ENCODE results near the gene RTRAF. TPM values are rescaled to one million over a fixed set of nuclear protein-coding genes. Genes with fewer than 3 reads are reported as not detected.

RTRAF gene
- total RNA-seq, 1 donor from 2014 or later = 60.5 TPM

DNA sequence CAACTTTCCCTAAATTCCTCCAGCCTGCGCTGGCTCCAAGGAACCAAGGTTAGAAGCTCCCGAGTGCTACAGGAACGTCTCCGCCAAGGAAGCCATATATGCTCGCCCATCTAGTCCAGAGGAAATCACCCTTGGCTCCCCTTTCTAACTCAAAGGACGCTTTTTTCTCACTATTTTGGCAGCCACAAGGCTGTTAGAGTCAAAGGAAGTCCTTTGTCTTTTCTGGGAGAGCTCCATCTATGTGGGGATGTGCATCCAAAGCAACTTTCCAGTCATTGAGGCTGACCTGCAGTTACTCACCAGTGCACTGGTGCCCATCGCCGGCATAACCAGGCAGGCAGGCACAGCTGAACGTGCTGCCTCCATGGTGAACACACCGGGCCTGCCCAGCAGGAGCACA is 37.6 kb downstream of the RTRAF start:
- Histone ChIP-seq H3K9me3 (ENCODE audit: control insufficient read depth in 3 of 3, low read length in 3 of 3) (peaks cover 0 to 2% (median 0%) of the 10 kb centered on the region in 3 donors), H3K4me1 (ENCODE audit: control insufficient read depth in 3 of 3, insufficient read depth in 3 of 3, low read length in 3 of 3) (peaks cover 4 to 28% (median 9%) of the 10 kb centered on the region in 3 donors), H3K9ac (ENCODE audit: low read depth in 1 of 3, low read length in 3 of 3) (no peak overlapping the region), H3K27me3 (ENCODE audit: control insufficient read depth in 3 of 3, insufficient read depth in 3 of 3, low read length in 3 of 3) (no peaks in the 10 kb centered on the region), H3K27ac (ENCODE audit: low read depth, low read length) (no peak overlapping the region), H3K36me3 (ENCODE audit: control insufficient read depth in 3 of 3, insufficient read depth in 3 of 3, low read length in 3 of 3) (no peaks in the 10 kb centered on the region), H3K4me3 (ENCODE audit: low read length in 3 of 3) (no peak overlapping the region)

DNA sequence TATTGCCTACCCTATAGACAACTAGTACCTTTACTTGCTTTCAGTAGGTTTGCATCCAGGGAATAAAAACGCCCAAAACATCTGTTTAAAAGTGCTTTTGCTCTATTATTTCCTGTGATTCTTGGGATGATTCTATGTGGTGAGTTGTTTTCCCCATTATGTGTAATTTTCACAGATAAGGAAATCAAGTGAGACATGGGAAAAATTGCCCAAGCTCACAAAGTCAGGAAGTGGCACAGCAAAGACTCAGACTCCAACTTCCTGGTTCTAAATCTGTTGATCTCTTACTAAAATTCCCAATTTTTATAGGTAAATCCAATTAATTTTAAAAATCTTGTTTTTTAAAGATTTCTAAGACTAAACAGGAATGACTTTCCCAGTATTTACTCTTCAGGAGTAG is 40.5 kb downstream of the RTRAF start:
- no peaks in the 10 kb centered on the region for H3K9me3 ChIP-seq (ENCODE audit: control insufficient read depth in 3 of 3, low read length in 3 of 3)
- no peaks in the 10 kb centered on the region for H3K27me3 ChIP-seq (ENCODE audit: control insufficient read depth in 3 of 3, insufficient read depth in 3 of 3, low read length in 3 of 3)
- H3K27ac ChIP-seq (ENCODE audit: low read depth, low read length) = no peak overlapping the region
- H3K9ac ChIP-seq (ENCODE audit: low read depth in 1 of 3, low read length in 3 of 3) = no peak overlapping the region
- H3K4me1 ChIP-seq (ENCODE audit: control insufficient read depth in 3 of 3, insufficient read depth in 3 of 3, low read length in 3 of 3) = peaks cover 11 to 22% (median 15%) of the 10 kb centered on the region in 3 donors
- H3K36me3 ChIP-seq (ENCODE audit: control insufficient read depth in 3 of 3, insufficient read depth in 3 of 3, low read length in 3 of 3) = no peaks in the 10 kb centered on the region
- H3K4me3 ChIP-seq (ENCODE audit: low read length in 3 of 3) = no peak overlapping the region

- Histone ChIP-seq H3K4me3 (ENCODE audit: low read length in 3 of 3) (no peak overlapping the region), H3K36me3 (ENCODE audit: control insufficient read depth in 3 of 3, insufficient read depth in 3 of 3, low read length in 3 of 3) (no peaks in the 10 kb centered on the region), H3K9me3 (ENCODE audit: control insufficient read depth in 3 of 3, low read length in 3 of 3) (no peaks in the 10 kb centered on the region), H3K9ac (ENCODE audit: low read depth in 1 of 3, low read length in 3 of 3) (no peak overlapping the region), H3K27me3 (ENCODE audit: control insufficient read depth in 3 of 3, insufficient read depth in 3 of 3, low read length in 3 of 3) (no peaks in the 10 kb centered on the region), H3K4me1 (ENCODE audit: control insufficient read depth in 3 of 3, insufficient read depth in 3 of 3, low read length in 3 of 3) (peaks cover 11 to 15% (median 14%) of the 10 kb centered on the region in 3 donors), H3K27ac (ENCODE audit: low read depth, low read length) (peak overlapping the region; percentile 56)
Measured at GRCh38 chr14:52031781-52032180, 42.4 kb downstream of the RTRAF start.

GRCh38 chr14:52032204-52032801 is 43.0 kb downstream of the RTRAF start:
- Histone ChIP-seq H3K4me3 (ENCODE audit: low read length in 3 of 3) (peak overlapping the region in 1 of 3 donors; percentile 18), H3K9ac (ENCODE audit: low read depth in 1 of 3, low read length in 3 of 3) (no peak overlapping the region), H3K27ac (ENCODE audit: low read depth, low read length) (peak overlapping the region; percentile 56)

GRCh38 chr14:52033101-52033642 is 43.8 kb downstream of the RTRAF start:
- H3K36me3 ChIP-seq (ENCODE audit: control insufficient read depth in 3 of 3, insufficient read depth in 3 of 3, low read length in 3 of 3) = peaks cover 0 to 4% (median 0%) of the 10 kb centered on the region in 3 donors
- H3K4me3 ChIP-seq (ENCODE audit: low read length in 3 of 3) = no peak overlapping the region
- H3K4me1 ChIP-seq (ENCODE audit: control insufficient read depth in 3 of 3, insufficient read depth in 3 of 3, low read length in 3 of 3) = peaks cover 11 to 13% (median 11%) of the 10 kb centered on the region in 3 donors
- H3K27me3 ChIP-seq (ENCODE audit: control insufficient read depth in 3 of 3, insufficient read depth in 3 of 3, low read length in 3 of 3) = no peaks in the 10 kb centered on the region
- peak overlapping the region; percentile 26 for H3K27ac ChIP-seq (ENCODE audit: low read depth, low read length)
- no peaks in the 10 kb centered on the region for H3K9me3 ChIP-seq (ENCODE audit: control insufficient read depth in 3 of 3, low read length in 3 of 3)
- peak overlapping the region in 1 of 3 donors; percentile 7 for H3K9ac ChIP-seq (ENCODE audit: low read depth in 1 of 3, low read length in 3 of 3)

More at GRCh38 chr14:52032204-52032801, 43.0 kb downstream of the RTRAF start:
- no peaks in the 10 kb centered on the region for H3K27me3 ChIP-seq (ENCODE audit: control insufficient read depth in 3 of 3, insufficient read depth in 3 of 3, low read length in 3 of 3)
- peaks cover 11 to 13% (median 11%) of the 10 kb centered on the region in 3 donors for H3K4me1 ChIP-seq (ENCODE audit: control insufficient read depth in 3 of 3, insufficient read depth in 3 of 3, low read length in 3 of 3)
- no peaks in the 10 kb centered on the region for H3K36me3 ChIP-seq (ENCODE audit: control insufficient read depth in 3 of 3, insufficient read depth in 3 of 3, low read length in 3 of 3)
- no peaks in the 10 kb centered on the region for H3K9me3 ChIP-seq (ENCODE audit: control insufficient read depth in 3 of 3, low read length in 3 of 3)

DNA sequence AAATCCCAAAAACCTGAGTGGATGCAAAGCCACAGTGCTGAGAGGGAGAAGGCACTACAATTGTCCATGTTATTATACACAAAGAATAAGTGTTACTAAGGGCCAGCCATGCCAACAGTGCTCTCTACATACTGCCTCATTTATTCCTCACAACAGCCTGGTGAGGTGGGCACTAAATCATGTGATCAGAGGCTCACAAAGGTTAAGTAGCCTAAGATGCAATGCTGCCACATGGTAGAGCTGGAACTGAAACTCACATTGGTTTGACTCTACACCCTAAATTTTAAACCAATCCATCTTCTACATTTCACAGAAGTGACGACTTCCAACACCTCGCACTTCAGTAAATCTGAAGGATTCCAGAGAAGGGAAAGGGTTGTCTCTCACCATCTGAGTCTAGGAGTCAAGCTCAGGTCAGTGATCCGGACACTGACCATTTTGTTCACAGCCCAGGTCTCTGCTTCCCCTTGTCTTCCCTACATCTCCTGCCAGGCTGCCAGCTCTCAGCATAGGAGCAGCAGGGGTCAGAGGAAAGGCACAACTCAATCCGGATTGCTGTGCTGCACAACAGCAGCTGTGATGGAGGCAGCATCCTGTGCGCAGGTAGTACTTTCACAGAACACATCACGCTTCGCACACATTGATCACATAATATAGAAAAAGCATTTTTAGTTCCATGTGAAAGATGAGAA is 49.9 kb downstream of the RTRAF start:
- Histone ChIP-seq H3K27ac (ENCODE audit: low read depth, low read length) (no peak overlapping the region), H3K4me1 (ENCODE audit: control insufficient read depth in 3 of 3, insufficient read depth in 3 of 3, low read length in 3 of 3) (peaks cover 5 to 10% (median 7%) of the 10 kb centered on the region in 3 donors), H3K4me3 (ENCODE audit: low read length in 3 of 3) (no peak overlapping the region), H3K9me3 (ENCODE audit: control insufficient read depth in 3 of 3, low read length in 3 of 3) (no peaks in the 10 kb centered on the region), H3K9ac (ENCODE audit: low read depth in 1 of 3, low read length in 3 of 3) (no peak overlapping the region), H3K27me3 (ENCODE audit: control insufficient read depth in 3 of 3, insufficient read depth in 3 of 3, low read length in 3 of 3) (no peaks in the 10 kb centered on the region), H3K36me3 (ENCODE audit: control insufficient read depth in 3 of 3, insufficient read depth in 3 of 3, low read length in 3 of 3) (peaks cover 3 to 24% (median 4%) of the 10 kb centered on the region in 3 donors)

GRCh38 chr14:52040598-52040997 is 51.3 kb downstream of the RTRAF start:
- Histone ChIP-seq H3K9me3 (ENCODE audit: control insufficient read depth in 3 of 3, low read length in 3 of 3) (no peaks in the 10 kb centered on the region), H3K27me3 (ENCODE audit: control insufficient read depth in 3 of 3, insufficient read depth in 3 of 3, low read length in 3 of 3) (no peaks in the 10 kb centered on the region), H3K9ac (ENCODE audit: low read depth in 1 of 3, low read length in 3 of 3) (no peak overlapping the region), H3K27ac (ENCODE audit: low read depth, low read length) (no peak overlapping the region), H3K4me1 (ENCODE audit: control insufficient read depth in 3 of 3, insufficient read depth in 3 of 3, low read length in 3 of 3) (peaks cover 9 to 12% (median 10%) of the 10 kb centered on the region in 3 donors), H3K36me3 (ENCODE audit: control insufficient read depth in 3 of 3, insufficient read depth in 3 of 3, low read length in 3 of 3) (peaks cover 3 to 24% (median 4%) of the 10 kb centered on the region in 3 donors), H3K4me3 (ENCODE audit: low read length in 3 of 3) (no peak overlapping the region)

GRCh38 chr14:52042371-52043289 is 53.3 kb downstream of the RTRAF start:
- Histone ChIP-seq H3K4me3 (ENCODE audit: low read length in 3 of 3) (peak overlapping the region in 1 of 3 donors; percentile 4), H3K4me1 (ENCODE audit: control insufficient read depth in 3 of 3, insufficient read depth in 3 of 3, low read length in 3 of 3) (peaks cover 9 to 12% (median 10%) of the 10 kb centered on the region in 3 donors), H3K27me3 (ENCODE audit: control insufficient read depth in 3 of 3, insufficient read depth in 3 of 3, low read length in 3 of 3) (no peaks in the 10 kb centered on the region), H3K27ac (ENCODE audit: low read depth, low read length) (no peak overlapping the region), H3K9ac (ENCODE audit: low read depth in 1 of 3, low read length in 3 of 3) (no peak overlapping the region), H3K9me3 (ENCODE audit: control insufficient read depth in 3 of 3, low read length in 3 of 3) (no peaks in the 10 kb centered on the region), H3K36me3 (ENCODE audit: control insufficient read depth in 3 of 3, insufficient read depth in 3 of 3, low read length in 3 of 3) (peaks cover 3 to 24% (median 4%) of the 10 kb centered on the region in 3 donors)

- Histone ChIP-seq H3K4me3 (ENCODE audit: low read length in 3 of 3) (no peak overlapping the region), H3K27ac (ENCODE audit: low read depth, low read length) (no peak overlapping the region)
Measured at GRCh38 chr14:52043690-52044089, 54.3 kb downstream of the RTRAF start.

More at GRCh38 chr14:52043690-52044089, 54.3 kb downstream of the RTRAF start:
- Histone ChIP-seq H3K9me3 (ENCODE audit: control insufficient read depth in 3 of 3, low read length in 3 of 3) (no peaks in the 10 kb centered on the region), H3K27me3 (ENCODE audit: control insufficient read depth in 3 of 3, insufficient read depth in 3 of 3, low read length in 3 of 3) (no peaks in the 10 kb centered on the region), H3K36me3 (ENCODE audit: control insufficient read depth in 3 of 3, insufficient read depth in 3 of 3, low read length in 3 of 3) (peaks cover 3 to 17% (median 3%) of the 10 kb centered on the region in 3 donors), H3K4me1 (ENCODE audit: control insufficient read depth in 3 of 3, insufficient read depth in 3 of 3, low read length in 3 of 3) (peaks cover 11 to 15% (median 12%) of the 10 kb centered on the region in 3 donors), H3K9ac (ENCODE audit: low read depth in 1 of 3, low read length in 3 of 3) (no peak overlapping the region)
